HG03460 (cell line): ENCODE results near the gene CCDC146.
"Not testable (repeated sequence)": the region's sequence is repeated elsewhere in the genome, so short reads cannot be mapped to it uniquely, and the experiment has no call there.

ENCODE experiments used
- ATAC-seq: cut with Tn5 transposase; IDR thresholded peaks from one replicate; pipeline ENCODE4 v1.9.1; 2021; ENCODE audit not compliant: unreplicated experiment

The CCDC146 gene

GRCh38 chr7:77121860-77122681 is at the start of gene CCDC146:
CCDC146 (plus strand) TSS chr7:77122615; CDS start chr7:77167669, 45,054 bp downstream.
- peak; percentile 98 for ATAC-seq

- not testable (repeated sequence) for ATAC-seq
These were observed 47.5 kb upstream of the CCDC146 start for GRCh38 chr7:77074786-77075396.

- not testable (repeated sequence) for ATAC-seq
These were observed 45.4 kb upstream of the CCDC146 start for GRCh38 chr7:77077060-77077459.

- ATAC-seq: not testable (repeated sequence)
These were observed 43.3 kb upstream of the CCDC146 start for GRCh38 chr7:77079112-77079511.

GRCh38 chr7:77079624-77080023 is 42.8 kb upstream of the CCDC146 start:
- ATAC-seq: not testable (repeated sequence)

- ATAC-seq: not testable (repeated sequence)
These were observed 42.2 kb upstream of the CCDC146 start for GRCh38 chr7:77080236-77080635.

GRCh38 chr7:77082192-77082591 is 40.2 kb upstream of the CCDC146 start:
- ATAC-seq: not testable (repeated sequence)

- not testable (repeated sequence) for ATAC-seq
These were observed 30.1 kb upstream of the CCDC146 start for GRCh38 chr7:77092301-77092700.

- ATAC-seq: not testable (repeated sequence)
These were observed 21.9 kb upstream of the CCDC146 start for GRCh38 chr7:77100501-77100900.

GRCh38 chr7:77101187-77101586 is 21.2 kb upstream of the CCDC146 start:
- not testable (repeated sequence) for ATAC-seq

- not testable (repeated sequence) for ATAC-seq
These were observed 19.7 kb upstream of the CCDC146 start for GRCh38 chr7:77102671-77103070.

GRCh38 chr7:77105904-77106303 is 16.5 kb upstream of the CCDC146 start:
- not testable (repeated sequence) for ATAC-seq

- ATAC-seq: not testable (repeated sequence)
These were observed 14.8 kb upstream of the CCDC146 start for GRCh38 chr7:77107659-77108058.

- ATAC-seq: not testable (repeated sequence)
These were observed 14.1 kb upstream of the CCDC146 start for GRCh38 chr7:77108362-77108761.

- ATAC-seq: not testable (repeated sequence)
These were observed 9.6 kb upstream of the CCDC146 start for GRCh38 chr7:77112719-77113306.

- not testable (repeated sequence) for ATAC-seq
These were observed 3.1 kb downstream of the CCDC146 start for GRCh38 chr7:77125486-77125885.

- not testable (repeated sequence) for ATAC-seq
These were observed 4.6 kb downstream of the CCDC146 start for GRCh38 chr7:77127009-77127408.

GRCh38 chr7:77128582-77129410 is 6.4 kb downstream of the CCDC146 start:
- peak; percentile 74 for ATAC-seq

GRCh38 chr7:77131781-77132180 is 9.4 kb downstream of the CCDC146 start:
- ATAC-seq: not testable (repeated sequence)

GRCh38 chr7:77138668-77139067 is 16.3 kb downstream of the CCDC146 start:
- not testable (repeated sequence) for ATAC-seq

- not testable (repeated sequence) for ATAC-seq
These were observed 17.9 kb downstream of the CCDC146 start for GRCh38 chr7:77140291-77140690.
